Measurements from ENCODE around the gene PIGU.
"Not testable (repeated sequence)": the region's sequence is repeated elsewhere in the genome, so short reads cannot be mapped to it uniquely, and the experiment has no call there.

The PIGU gene, protein sequence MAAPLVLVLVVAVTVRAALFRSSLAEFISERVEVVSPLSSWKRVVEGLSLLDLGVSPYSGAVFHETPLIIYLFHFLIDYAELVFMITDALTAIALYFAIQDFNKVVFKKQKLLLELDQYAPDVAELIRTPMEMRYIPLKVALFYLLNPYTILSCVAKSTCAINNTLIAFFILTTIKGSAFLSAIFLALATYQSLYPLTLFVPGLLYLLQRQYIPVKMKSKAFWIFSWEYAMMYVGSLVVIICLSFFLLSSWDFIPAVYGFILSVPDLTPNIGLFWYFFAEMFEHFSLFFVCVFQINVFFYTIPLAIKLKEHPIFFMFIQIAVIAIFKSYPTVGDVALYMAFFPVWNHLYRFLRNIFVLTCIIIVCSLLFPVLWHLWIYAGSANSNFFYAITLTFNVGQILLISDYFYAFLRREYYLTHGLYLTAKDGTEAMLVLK

GRCh38 chr20:34676642-34677373 is at the start of gene PIGU:
Gene PIGU (minus strand): TSS chr20:34677092. CDS start chr20:34677085, 7 bp downstream.
- TF ChIP-seq, protein P1, sequence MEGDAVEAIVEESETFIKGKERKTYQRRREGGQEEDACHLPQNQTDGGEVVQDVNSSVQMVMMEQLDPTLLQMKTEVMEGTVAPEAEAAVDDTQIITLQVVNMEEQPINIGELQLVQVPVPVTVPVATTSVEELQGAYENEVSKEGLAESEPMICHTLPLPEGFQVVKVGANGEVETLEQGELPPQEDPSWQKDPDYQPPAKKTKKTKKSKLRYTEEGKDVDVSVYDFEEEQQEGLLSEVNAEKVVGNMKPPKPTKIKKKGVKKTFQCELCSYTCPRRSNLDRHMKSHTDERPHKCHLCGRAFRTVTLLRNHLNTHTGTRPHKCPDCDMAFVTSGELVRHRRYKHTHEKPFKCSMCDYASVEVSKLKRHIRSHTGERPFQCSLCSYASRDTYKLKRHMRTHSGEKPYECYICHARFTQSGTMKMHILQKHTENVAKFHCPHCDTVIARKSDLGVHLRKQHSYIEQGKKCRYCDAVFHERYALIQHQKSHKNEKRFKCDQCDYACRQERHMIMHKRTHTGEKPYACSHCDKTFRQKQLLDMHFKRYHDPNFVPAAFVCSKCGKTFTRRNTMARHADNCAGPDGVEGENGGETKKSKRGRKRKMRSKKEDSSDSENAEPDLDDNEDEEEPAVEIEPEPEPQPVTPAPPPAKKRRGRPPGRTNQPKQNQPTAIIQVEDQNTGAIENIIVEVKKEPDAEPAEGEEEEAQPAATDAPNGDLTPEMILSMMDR (IDR thresholded peaks at IDR 0.05), result no peak; the same call in 1 of the 2 replicates
- TF ChIP-seq ZFX (IDR thresholded peaks at IDR 0.05; ENCODE audit: borderline replicate concordance), result no peak
- peak within 1 kb of the TSS; percentile 81 for H3K27ac ChIP-seq

GRCh38 chr20:34724172-34724571 is 47.3 kb upstream of the PIGU start:
- no peak for TF ChIP-seq ZFX (IDR thresholded peaks at IDR 0.05; ENCODE audit: borderline replicate concordance)
- TF ChIP-seq, protein P1 (IDR thresholded peaks at IDR 0.05), result no peak
- H3K27ac ChIP-seq, result no peak overlapping the region

DNA sequence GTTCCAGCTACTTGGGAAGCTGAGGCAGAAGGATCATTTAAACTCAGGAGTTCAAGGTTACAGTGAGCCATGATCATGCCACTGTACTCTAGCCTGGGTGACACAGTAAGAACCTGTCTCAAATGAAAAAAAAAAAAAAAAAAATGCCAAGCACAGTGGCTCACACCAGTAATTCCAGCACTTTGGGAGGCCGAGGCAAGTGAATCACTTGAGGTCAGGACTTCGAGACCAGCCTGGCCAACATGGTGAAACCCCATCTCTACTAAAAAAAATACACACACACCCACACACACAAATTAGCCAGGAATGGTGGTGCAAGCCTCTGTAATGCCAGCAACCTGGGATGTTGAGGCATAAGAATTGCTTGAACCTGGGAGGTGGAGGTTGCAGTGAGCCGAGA is 45.7 kb upstream of the PIGU start:
- H3K27ac ChIP-seq, result not testable (repeated sequence)

GRCh38 chr20:34720266-34720665 is 43.4 kb upstream of the PIGU start:
- no peak for TF ChIP-seq ZFX (IDR thresholded peaks at IDR 0.05; ENCODE audit: borderline replicate concordance)
- TF ChIP-seq, protein P1 (IDR thresholded peaks at IDR 0.05), result no peak
- H3K27ac ChIP-seq, result no peak overlapping the region

GRCh38 chr20:34719242-34720017 is 42.5 kb upstream of the PIGU start:
- H3K27ac ChIP-seq, result not testable (repeated sequence)

GRCh38 chr20:34717230-34718095 is 40.6 kb upstream of the PIGU start:
- TF ChIP-seq, protein P1 (IDR thresholded peaks at IDR 0.05), result no peak
- no peak for TF ChIP-seq ZFX (IDR thresholded peaks at IDR 0.05; ENCODE audit: borderline replicate concordance)
- H3K27ac ChIP-seq, result no peak overlapping the region

DNA sequence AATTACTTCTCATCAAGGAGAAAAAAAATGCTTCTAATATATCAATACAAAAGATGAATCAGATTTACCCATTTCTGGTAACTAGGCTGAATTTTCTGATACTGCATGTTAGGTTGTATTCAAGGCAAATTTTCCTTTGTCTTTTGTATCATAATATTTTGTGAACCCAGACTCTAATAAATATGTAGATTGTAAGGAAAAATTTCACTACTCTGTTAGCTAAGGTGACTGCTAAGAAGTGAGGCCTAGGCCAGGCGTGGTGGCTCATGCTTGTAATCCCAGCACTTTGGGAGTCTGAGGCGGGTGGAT is 40.0 kb upstream of the PIGU start:
- 0 out of 2 replicates have a peak overlapping the region, but pooled peaks have one; percentile 4 for H3K27ac ChIP-seq
- TF ChIP-seq ZFX (IDR thresholded peaks at IDR 0.05; ENCODE audit: borderline replicate concordance), result no peak
- TF ChIP-seq, protein P1 (IDR thresholded peaks at IDR 0.05), result no peak
